ENCODE measurements around the gene IL1RL1. TPM values are rescaled to one million over a fixed set of nuclear protein-coding genes. Genes with fewer than 3 reads are reported as not detected.
A peak's percentile ranks its signal among the peaks of the same experiment; 100 is the strongest.

Gene IL1RL1
- total RNA-seq (2014; rRNA removed): 4.9 and 5.7 TPM in 2 replicates
- percentile 66 among the genes with signal in this experiment for Bru-seq, nascent RNA
- percentile 69 among the genes with signal in this experiment for BruChase-seq, experiment 1, labeled RNA remaining after a 6-hour chase
- BruChase-seq, experiment 2, labeled RNA remaining after a 2-hour chase: percentile 63 among the genes with signal in this experiment
- long read RNA-seq, transcript IL1RL1-202 (8 exons, 3,994 nt): major isoform, 76 of 115 reads
- long read RNA-seq, transcript IL1RL1-204 (8 exons, 2,693 nt): minor isoform, 5 of 115 reads
- long read RNA-seq, partial matches to known transcripts: 22 of 115 reads
- long read RNA-seq, other reads (novel, unspliced or antisense): 12 of 115 reads

GRCh38 chr2:102310964-102311640 lies at the start of gene IL1RL1:
Gene IL1RL1 (plus strand): TSS chr2:102311563. CDS start chr2:102338265, 26,702 bp downstream.
- Histone ChIP-seq H3K36me3 (ENCODE audit: low read depth, low read length) (no peaks in the 10 kb centered on the region), H3K9me2 (replicated peaks; ENCODE audit: low read length) (no peaks in the 10 kb centered on the region), H3K4me1 (ENCODE audit: insufficient read depth, low read length) (peaks cover 16% of the 10 kb centered on the region), H3K4me3 (ENCODE audit: low read length) (no peak within 1 kb of the TSS), H3K4me2 (ENCODE audit: low read length) (peak within 1 kb of the TSS; percentile 53; the same call in 1 of the 2 replicates), H3K79me2 (ENCODE audit: low read length) (no peaks in the 10 kb centered on the region), H3K9ac (ENCODE audit: low read length) (peak within 1 kb of the TSS; percentile 39), H3K9me3 (ENCODE audit: low read length) (0 out of 2 replicates have a peak, but pooled peaks cover 6% of the 10 kb centered on the region), H2AFZ (ENCODE audit: low read length) (no peak within 1 kb of the TSS), H3K27ac (ENCODE audit: low read length) (peak within 1 kb of the TSS; percentile 82), H4K20me1 (ENCODE audit: low read length) (no peaks in the 10 kb centered on the region), H3F3A (ENCODE audit: low read length, unreplicated experiment) (no peaks in the 10 kb centered on the region), H3K27me3 (ENCODE audit: low read length) (no peaks in the 10 kb centered on the region)
- intact Hi-C loops (cut with micrococcal nuclease): no loop called here
- POLR2A ChIA-PET (ENCODE audit: unreplicated experiment): no interaction called here
- TF ChIP-seq EZH2phosphoT487 (IDR thresholded peaks at IDR 0.05; ENCODE audit: borderline replicate concordance, low read length) (no peak), EZH2 (IDR thresholded peaks at IDR 0.05; ENCODE audit: low read length, unreplicated experiment) (no peak)
- CTCF ChIA-PET: no interaction called here
- no peak for ATAC-seq
- DNase-seq: no peak
- no TSS peak for BruUV-seq (replicated peaks)

- Histone ChIP-seq H4K20me1 (ENCODE audit: low read length) (no peaks in the 10 kb centered on the region), H3K4me3 (ENCODE audit: low read length) (no peak overlapping the region), H3K27me3 (ENCODE audit: low read length) (no peaks in the 10 kb centered on the region), H3K9ac (ENCODE audit: low read length) (no peak overlapping the region), H3F3A (ENCODE audit: low read length, unreplicated experiment) (no peaks in the 10 kb centered on the region), H3K79me2 (ENCODE audit: low read length) (no peaks in the 10 kb centered on the region), H3K9me2 (replicated peaks; ENCODE audit: low read length) (no peaks in the 10 kb centered on the region), H3K36me3 (ENCODE audit: low read depth, low read length) (no peaks in the 10 kb centered on the region), H3K9me3 (ENCODE audit: low read length) (no peaks in the 10 kb centered on the region), H3K4me2 (ENCODE audit: low read length) (no peak overlapping the region), H3K27ac (ENCODE audit: low read length) (no peak overlapping the region), H3K4me1 (ENCODE audit: insufficient read depth, low read length) (peaks cover 13% of the 10 kb centered on the region), H2AFZ (ENCODE audit: low read length) (no peak overlapping the region)
- BruUV-seq (replicated peaks): no TSS peak
- no peak for ATAC-seq
- TF ChIP-seq CTCF (conservative IDR thresholded peaks at IDR 0.05; ENCODE audit: low read depth, low read length): no peak
- TF ChIP-seq EZH2 (IDR thresholded peaks at IDR 0.05; ENCODE audit: low read length, unreplicated experiment): no peak
- no peak for TF ChIP-seq EZH2phosphoT487 (IDR thresholded peaks at IDR 0.05; ENCODE audit: borderline replicate concordance, low read length)
- no peak for DNase-seq
- ChIA-PET CTCF (no interaction called here), POLR2A (ENCODE audit: unreplicated experiment) (no interaction called here)
- intact Hi-C loops (cut with micrococcal nuclease): no loop called here
Observed at GRCh38 chr2:102262216-102263129, 48.9 kb upstream of the IL1RL1 start.

- Histone ChIP-seq H3K9me3 (ENCODE audit: low read length) (no peaks in the 10 kb centered on the region), H3K9me2 (replicated peaks; ENCODE audit: low read length) (no peaks in the 10 kb centered on the region), H3K9ac (ENCODE audit: low read length) (no peak overlapping the region), H3K4me2 (ENCODE audit: low read length) (no peak overlapping the region), H2AFZ (ENCODE audit: low read length) (no peak overlapping the region), H3K4me1 (ENCODE audit: insufficient read depth, low read length) (no peaks in the 10 kb centered on the region), H3K4me3 (ENCODE audit: low read length) (no peak overlapping the region), H3K79me2 (ENCODE audit: low read length) (no peaks in the 10 kb centered on the region), H3K27ac (ENCODE audit: low read length) (no peak overlapping the region), H3K36me3 (ENCODE audit: low read depth, low read length) (no peaks in the 10 kb centered on the region), H3K27me3 (ENCODE audit: low read length) (no peaks in the 10 kb centered on the region), H4K20me1 (ENCODE audit: low read length) (no peaks in the 10 kb centered on the region), H3F3A (ENCODE audit: low read length, unreplicated experiment) (no peaks in the 10 kb centered on the region)
- BruUV-seq (replicated peaks): no TSS peak
- POLR2A ChIA-PET (ENCODE audit: unreplicated experiment): no interaction called here
- ATAC-seq: no peak
- TF ChIP-seq EZH2 (IDR thresholded peaks at IDR 0.05; ENCODE audit: low read length, unreplicated experiment) (no peak), CTCF (conservative IDR thresholded peaks at IDR 0.05; ENCODE audit: low read depth, low read length) (no peak), EZH2phosphoT487 (IDR thresholded peaks at IDR 0.05; ENCODE audit: borderline replicate concordance, low read length) (no peak)
- CTCF ChIA-PET: no interaction called here
- intact Hi-C loops (cut with micrococcal nuclease): no loop called here
- DNase-seq: no peak
Observed at GRCh38 chr2:102264952-102265351, 46.4 kb upstream of the IL1RL1 start.
